Prostate gland (tissue), 2 donors: ENCODE data around the gene TAMM41.
"Not testable (repeated sequence)": the region's sequence is repeated elsewhere in the genome, so short reads cannot be mapped to it uniquely, and the experiment has no call there.

Experiments used
- CTCF ChIP-seq, 4 experiments: fragments of 200-600 bp in 2 of 4; fragments of 450-650 bp in 2 of 4; sonication (generic) in 2 of 4; IDR thresholded peaks; 1 replicate in 3 of 4; 2 replicates in 1 of 4; pipeline ENCODE4 v1.5.1; 2016 to 2019; ENCODE audit warnings: antibody characterized with exemption in 4 of 4, mild to moderate bottlenecking in 2 of 4, moderate library complexity in 2 of 4
- POLR2A ChIP-seq: fragments of 450-650 bp; IDR thresholded peaks from one replicate; pipeline ENCODE4 v1.6.1; 2016; ENCODE audit warnings: antibody characterized with exemption, mild to moderate bottlenecking

DNA sequence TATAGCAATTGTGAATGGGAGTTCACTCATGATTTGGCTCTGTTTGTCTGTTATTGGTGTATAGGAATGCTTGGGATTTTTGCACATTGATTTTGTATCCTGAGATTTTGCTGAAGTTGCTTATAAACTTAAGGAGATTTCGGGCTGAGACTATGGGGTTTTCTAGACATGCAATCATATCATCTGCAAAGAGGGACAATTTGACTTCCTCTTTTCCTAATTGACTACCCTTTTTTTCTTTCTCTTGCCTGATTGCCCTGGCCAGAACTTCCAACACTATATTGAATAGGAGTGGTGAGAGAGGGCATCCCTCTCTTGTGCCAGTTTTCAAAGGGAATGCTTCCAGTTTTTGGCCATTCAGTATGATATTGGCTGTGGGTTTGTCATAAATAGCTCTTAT is 17.1 kb upstream of the TAMM41 start:
- not testable (repeated sequence) for TF ChIP-seq CTCF (IDR thresholded peaks at IDR 0.05); POLR2A
